Measurements from ENCODE around the gene GOLGA6C.

DNA sequence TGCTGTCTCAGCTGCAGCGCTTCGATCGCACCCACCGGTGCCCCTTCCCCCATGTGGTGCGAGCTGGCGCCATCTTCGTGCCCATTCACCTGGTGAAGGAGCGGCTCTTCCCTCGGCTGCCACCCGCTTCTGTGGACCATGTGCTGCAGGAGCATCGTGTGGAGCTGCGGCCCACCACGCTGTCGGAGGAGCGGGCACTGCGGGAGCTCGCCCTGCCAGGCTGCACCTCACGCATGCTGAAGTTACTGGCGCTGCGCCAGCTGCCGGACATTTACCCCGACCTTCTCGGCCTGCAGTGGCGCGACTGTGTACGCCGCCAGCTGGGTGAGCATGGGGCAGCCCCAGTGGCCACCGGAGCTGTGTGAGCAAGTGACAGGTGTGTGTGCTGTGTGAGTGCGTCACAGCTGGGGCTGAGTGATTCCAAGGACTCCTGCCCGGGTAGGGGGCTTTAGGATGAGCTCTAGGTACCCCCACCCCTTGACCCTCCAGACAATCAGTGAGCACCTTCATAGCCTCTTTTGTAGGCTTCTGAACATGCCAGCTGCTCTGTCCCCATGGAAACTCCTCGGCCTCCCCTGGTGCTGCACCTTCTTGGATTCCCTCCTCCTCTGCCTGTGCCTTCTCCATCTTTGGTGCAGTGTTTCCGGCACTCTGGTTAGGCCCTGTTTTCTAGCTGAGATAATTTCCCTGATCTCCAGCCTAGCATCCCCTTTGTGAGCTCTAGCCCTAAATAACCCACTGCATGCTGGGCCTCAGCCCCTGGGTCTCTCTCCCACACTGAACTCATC lies 49.4 kb upstream of the GOLGA6C start:
- TF ChIP-seq, protein P1, sequence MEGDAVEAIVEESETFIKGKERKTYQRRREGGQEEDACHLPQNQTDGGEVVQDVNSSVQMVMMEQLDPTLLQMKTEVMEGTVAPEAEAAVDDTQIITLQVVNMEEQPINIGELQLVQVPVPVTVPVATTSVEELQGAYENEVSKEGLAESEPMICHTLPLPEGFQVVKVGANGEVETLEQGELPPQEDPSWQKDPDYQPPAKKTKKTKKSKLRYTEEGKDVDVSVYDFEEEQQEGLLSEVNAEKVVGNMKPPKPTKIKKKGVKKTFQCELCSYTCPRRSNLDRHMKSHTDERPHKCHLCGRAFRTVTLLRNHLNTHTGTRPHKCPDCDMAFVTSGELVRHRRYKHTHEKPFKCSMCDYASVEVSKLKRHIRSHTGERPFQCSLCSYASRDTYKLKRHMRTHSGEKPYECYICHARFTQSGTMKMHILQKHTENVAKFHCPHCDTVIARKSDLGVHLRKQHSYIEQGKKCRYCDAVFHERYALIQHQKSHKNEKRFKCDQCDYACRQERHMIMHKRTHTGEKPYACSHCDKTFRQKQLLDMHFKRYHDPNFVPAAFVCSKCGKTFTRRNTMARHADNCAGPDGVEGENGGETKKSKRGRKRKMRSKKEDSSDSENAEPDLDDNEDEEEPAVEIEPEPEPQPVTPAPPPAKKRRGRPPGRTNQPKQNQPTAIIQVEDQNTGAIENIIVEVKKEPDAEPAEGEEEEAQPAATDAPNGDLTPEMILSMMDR (IDR thresholded peaks at IDR 0.05): no peak
- TF ChIP-seq POLR2A (IDR thresholded peaks at IDR 0.05): no peak
